ENCODE results near the gene ITGAE.
"Not testable (repeated sequence)": the region's sequence is repeated elsewhere in the genome, so short reads cannot be mapped to it uniquely, and the experiment has no call there.

The ITGAE gene

GRCh38 chr17:3761036-3761917, 39.7 kb downstream of the ITGAE start:
- no peak for DNase-seq

DNA sequence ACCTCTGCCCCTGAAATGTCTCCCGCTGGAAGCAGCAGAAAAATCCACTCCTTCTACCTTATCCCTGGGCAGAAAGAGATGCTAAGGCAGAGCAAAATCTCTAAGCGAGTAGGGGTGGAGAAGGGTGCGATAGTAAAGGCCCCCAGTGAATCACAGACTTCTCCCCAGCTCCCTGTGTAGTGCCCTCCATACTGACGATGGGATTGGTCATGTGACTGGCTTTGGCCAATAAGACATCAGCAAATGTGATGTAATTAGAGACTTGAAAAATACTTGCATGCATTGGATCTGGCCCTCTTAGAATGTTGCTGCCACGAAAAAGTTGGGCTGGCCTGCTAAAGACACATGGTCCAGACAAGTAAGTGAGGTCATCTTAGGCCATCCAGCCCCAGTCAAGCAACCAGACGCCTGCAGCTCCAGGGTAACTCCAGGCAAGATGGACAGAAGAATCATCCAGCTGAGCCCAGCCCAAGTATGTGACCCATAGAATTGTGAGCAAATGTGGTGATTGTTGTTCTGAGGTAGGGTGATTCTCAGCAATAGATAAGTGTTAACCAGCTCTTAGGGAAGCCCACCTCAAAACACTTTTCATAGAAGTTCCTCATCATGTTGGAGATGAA, 41.3 kb downstream of the ITGAE start:
- no peak for DNase-seq

DNA sequence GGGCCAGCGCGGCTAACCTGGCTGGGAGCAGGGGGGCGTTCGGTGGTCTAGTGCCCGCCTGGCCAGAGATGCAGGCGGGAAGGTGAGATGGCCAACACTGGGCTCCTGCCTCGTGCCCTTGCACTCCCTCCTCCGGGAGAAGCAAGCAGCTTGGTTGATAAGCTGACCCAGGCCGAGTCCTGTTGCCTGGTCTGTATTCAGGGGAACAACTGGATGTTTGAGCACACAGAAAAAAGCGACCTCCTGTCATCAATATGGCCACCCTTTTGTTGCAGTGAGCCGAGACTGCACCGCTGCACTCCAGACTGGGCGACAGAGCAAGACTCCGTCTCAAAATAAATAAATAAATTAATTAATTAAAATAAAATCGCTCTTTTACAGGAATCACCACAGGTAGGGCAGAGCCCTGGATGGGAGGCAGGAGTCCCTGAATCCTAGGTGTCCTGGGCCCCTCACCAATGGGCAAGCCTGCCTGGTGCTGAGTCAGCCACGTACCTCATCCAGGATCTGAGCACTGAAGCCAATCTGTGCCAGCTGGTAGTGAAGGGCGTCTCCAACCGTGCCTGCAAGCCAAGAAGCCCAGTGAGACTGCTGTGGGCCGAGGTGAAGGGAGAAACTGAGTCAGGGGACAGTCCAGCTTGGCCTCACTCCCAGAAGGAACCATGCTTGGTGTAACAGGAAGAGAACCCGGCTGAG, 45.5 kb downstream of the ITGAE start:
- no peak for DNase-seq

DNA sequence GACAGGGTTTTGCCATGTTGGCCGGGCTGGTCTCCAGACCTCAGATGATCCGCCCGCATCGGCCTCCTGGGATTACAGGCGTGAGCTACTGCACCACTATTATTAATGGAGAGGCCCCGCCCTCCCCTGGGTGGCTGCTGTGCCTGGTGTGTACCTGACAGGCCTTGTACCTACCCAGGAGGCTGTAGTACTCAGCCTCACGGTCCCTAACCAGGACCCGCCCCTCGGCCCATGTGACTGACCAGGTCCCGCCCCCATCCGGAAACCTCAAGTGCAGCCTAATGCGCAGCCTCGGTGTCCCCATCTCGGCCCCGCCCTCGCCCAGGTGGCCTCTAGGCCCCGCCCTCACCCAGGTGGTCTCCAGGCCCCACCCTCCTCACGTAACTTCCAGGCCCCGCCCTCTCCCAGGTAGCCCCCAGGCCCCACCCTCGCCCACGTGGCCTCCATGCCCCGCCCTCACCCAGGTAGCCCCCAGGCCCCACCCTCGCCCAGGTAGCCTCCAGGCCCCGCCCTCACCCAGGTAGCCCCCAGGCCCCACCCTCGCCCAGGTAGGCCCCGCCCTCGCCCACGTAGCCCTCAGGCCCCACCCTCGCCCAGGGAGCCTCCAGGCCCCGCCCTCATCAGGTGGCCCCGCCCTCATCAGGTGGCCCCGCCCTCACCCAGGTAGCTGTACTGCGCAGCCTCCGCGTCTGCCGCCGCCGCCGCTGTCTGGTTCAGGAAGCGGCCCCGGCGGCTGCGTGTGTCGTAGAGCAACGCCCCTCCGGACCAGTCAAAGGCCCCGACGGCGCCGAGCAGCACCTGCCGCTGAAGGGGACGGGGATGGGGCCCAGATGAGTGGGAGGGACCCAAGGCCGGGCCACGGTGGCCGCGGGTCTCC, 46.3 kb downstream of the ITGAE start:
- peak; percentile 84 for DNase-seq

DNA sequence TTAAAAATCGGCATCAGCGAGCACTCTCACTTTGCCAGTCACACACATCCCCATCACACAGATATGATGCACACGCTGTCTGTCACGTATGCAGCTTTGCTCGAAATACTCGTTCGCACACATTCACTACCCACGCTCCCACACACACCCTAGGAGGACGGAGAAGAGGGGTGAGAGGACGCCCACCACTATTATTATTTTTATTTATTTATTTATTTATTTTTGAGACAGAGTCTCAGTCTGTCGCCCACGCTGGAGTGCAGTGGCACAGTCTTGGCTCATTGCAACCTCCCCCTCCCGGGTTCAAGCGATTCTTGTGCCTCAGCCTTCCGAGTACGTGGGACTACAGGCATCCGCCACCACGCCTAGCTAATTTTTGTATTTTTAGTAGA, 46.9 kb downstream of the ITGAE start:
- no peak for DNase-seq

DNA sequence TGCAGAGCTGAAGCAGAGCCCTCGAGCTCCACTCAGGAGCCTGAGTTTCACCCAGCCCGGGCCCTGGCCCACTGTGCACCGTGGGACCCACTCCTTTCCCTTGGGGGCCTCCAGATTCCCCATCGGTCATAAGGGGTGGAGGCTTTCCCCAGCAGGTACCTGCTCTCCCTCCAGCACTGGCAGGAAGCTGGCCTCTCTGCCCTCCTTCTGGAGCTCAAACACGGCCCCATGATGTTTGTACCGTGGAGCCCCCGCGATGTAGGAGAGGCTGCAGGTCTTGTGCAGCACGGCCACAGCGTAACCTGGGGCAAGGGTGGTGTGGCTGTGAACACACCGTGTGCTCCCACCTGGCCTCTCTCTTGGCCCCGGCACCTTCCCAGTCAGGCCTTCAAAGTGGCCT, 47.4 kb downstream of the ITGAE start:
- no peak for DNase-seq

- DNase-seq = no peak
Measured at GRCh38 chr17:3751836-3752235, 49.2 kb downstream of the ITGAE start.

- peak; percentile 38 for DNase-seq
Measured at GRCh38 chr17:3750926-3751325, 50.1 kb downstream of the ITGAE start.

DNA sequence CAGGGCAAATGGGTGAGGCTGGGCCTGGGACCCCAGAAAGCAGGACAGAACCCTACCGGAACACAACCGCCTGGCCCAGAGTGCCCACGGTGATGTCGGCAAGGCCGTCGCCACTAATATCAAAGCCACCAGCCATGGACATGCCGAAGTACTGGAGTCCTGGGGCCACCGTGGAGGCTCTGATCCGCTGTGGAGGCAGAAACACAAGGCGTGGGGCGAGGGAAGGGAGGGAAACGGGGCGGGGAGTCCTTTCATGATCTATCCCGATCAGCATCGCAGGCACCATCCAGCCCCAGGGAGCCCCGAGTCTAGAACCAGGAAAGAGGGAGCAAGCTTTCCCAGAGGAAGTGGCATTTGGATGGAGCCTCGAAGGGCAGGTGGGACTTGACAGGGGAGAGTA, 50.7 kb downstream of the ITGAE start:
- DNase-seq = no peak

DNA sequence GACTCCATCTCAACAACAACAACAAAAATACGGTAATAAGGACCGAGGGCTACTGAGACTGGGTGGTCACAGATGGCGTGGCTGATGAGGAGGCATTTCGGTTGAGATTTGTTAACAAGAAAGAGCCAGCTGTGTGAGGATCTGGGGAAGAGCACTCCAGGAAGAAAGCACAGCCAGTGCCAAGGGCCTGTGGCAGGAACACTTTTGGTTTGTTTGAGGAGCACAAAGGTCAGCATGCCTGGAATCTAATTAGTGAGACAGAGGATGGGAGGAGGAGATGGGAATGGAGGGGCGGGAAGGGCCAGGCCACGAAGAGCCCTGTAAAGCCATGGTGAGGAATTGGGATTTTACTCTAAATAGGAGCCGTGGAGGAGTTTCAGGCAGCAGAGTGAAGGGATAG, 52.4 kb downstream of the ITGAE start:
- no peak for DNase-seq

DNA sequence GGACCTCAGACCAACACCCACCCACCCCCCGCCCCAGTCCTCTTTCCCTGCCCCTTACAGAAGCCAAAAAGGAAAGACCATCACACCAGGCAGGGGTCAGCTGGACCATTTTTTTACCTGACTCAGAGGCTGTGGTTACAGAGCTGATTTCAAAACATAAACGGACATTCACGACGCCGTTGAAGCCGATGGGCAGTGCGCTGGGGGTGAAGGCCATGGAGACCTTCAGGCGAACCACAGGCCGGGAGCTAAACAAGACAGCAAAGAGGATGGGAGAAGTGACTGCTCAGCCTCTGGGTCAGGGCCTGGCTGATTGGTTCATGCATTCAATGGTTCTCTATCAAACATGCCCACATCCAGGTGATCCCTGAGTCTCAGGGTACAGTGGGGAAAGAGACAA, 53.2 kb downstream of the ITGAE start:
- DNase-seq = no peak

DNA sequence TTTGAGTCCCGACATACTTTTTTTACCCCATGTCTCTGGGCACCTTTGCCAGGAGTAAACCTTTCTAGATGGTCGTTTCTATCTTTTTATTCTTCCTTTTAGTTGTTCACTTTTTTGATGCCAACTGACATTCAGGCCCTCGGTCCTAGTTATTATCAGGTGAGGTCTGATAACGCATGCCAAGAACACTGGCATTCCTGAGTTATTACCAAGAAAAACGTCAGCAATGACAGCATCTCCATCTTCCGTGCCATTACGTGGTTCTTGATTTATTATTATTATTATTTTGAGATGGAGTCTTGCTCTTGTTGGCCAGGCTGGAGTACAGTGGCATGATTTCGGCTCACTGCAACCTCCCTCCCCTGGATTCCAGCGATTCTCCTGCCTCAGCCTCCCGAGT, 55.9 kb downstream of the ITGAE start:
- no peak for DNase-seq

DNA sequence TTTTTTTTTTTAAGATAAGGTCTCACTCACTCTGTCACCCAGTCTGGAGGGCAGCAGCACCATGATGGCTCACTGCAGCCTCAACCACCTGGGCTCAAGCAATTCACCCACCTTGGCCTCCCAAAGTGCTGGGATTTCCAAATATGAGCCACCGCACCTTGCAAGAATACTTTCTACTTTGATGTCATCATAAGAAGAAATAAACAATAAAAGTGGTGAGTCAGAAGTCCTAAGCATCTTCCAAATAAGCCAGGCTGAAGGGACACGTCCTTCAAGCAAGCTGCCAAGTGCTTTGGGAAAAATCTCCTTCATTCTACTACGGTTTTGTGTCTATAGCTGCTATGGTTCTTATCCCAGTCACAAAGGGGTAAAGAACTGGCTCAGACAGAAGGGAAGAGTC, 57.0 kb downstream of the ITGAE start:
- no peak for DNase-seq

DNA sequence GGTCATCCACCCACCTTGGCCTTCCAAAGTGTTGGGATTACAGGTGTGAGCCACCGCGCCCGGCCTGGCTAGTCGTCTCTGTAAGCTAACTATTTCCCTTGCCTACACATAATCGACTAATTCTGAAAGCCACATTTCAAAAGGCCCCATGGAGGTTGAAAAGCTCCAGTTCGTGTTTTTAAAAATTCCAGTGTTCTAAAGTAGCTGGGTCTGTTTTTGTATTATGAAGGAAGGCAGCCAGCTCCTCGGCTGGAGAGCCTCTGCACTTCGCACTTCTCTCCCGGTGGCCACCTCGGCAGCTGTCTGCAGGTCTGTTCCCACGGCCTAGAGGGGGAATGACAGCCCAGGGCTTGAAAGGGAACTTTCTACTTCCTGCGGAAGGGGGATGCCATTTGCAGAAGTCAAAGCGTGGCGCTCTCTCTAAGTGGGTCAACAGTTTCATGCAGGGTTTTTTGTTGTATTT, 60.3 kb downstream of the ITGAE start:
- peak; percentile 41 for DNase-seq

DNA sequence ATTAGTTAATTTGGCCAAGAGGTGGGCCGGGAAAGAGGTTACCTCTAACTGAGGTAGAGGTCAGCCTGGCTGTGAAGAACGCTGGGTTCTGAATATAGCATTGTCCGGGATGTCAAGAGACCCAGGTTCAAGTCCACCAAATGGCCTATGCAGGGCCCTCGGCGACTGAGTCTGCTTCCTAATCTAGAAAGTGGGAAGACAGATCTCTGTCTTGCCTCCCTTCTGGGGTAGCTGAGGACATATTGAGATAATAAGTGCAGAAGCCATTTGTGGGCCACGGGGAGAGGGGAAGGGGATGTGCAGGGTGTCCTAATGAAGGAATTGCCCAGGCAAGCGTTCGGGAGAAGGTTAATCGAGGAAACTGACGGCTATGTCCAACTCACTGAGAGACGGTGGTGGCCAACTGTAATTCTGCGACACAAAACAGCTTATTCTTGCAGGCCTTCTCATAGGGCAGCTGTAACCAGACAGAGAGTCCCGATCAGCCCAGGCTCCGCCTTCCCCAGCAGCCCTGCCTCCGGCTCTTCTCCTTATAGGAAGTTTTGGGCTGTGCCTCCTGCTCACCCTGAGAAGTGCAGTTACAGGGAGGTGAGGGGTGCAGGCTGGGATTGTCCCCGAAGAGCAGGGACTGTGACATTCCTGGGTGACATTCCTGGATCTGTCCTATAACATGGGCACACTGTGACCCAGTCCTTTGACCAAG, 61.4 kb downstream of the ITGAE start:
- DNase-seq = no peak

DNA sequence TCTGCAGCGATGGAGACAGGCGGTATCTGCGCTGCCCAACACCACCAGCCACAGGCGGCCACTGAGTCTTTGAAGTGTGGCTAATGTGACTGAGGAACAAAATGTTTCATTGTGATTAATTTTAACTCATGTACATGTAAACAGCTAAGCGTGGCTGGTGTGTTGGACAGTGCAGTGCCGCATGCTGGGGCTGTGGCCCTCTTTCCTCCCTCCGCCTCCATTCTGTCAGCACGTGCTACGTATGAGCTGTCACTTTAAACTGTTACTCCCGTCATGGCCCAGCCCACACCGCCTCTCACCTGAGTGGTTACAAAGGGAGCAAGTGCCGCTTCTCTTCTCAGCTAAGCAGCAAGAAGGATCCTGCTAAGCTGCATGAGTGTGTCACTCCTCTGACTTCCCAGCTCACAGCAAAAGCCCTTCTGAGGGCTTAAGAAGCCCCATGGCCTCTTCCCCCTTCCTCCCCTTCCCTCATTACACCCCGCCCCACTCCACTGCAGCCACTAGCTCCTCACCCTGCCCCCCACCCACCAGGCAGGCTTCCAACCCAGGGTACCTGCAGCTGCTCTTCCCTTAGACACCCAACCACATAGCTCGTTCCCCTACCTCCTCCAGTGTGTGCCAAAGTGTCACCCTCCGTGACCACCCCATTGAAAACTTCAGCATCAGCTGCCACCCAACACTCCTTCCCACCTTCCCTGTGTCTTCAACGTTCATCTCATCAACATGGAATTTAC, 62.3 kb downstream of the ITGAE start:
- DNase-seq = peak; percentile 39

- DNase-seq = no peak
Measured at GRCh38 chr17:3735515-3735914, 65.5 kb downstream of the ITGAE start.

- not testable (repeated sequence) for DNase-seq
Measured at GRCh38 chr17:3734911-3735276, 66.1 kb downstream of the ITGAE start.

- DNase-seq = no peak
Measured at GRCh38 chr17:3732210-3732621, 68.8 kb downstream of the ITGAE start.

DNA sequence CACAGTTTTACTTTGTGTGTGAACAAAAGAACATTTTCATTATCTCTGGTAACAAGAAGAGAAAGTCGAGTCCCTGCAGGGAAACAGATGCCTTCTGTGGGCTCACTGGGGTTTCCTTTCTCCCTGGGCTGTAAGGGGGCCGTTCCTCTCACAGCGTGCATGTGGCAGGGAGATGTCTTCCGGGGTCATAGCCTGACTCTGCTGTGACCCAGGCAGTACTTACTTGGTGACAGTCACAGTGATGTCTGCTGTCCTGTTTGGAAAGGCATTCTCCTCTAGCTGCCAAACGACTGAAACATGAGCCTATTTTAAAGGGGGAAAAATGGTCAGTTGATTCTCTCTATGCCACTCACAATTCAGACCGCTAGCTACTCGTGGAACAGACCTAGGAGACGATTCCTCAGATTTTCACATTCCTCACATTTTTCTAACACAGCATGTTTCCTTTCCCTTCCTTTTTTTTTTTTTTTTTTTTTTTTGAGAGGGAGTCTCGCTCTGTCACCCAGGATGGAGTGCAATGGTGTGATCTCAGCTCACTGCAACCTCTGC, 70.0 kb downstream of the ITGAE start:
- DNase-seq = no peak

GRCh38 chr17:3729881-3730280, 71.1 kb downstream of the ITGAE start:
- DNase-seq = no peak
